Body of pancreas (tissue), 4 donors: Measurements from ENCODE around the gene EPSTI1.

Experiments
- POLR2A ChIP-seq, 3 donors: fragments of 450-650 bp; IDR thresholded peaks; one replicate each; pipeline ENCODE4 v1.6.1; 2016; ENCODE audit warnings: antibody characterized with exemption in 3 of 3, mild to moderate bottlenecking in 2 of 3
- TF ChIP-seq, protein P1 (sequence below), 7 experiments: fragments of 450-650 bp in 4 of 7; fragments of 200-600 bp in 3 of 7; sonication (generic) in 3 of 7; IDR thresholded peaks; one replicate each; pipeline ENCODE4 v1.5.1; 2016 to 2019; ENCODE audit warnings: antibody characterized with exemption in 7 of 7

- TF ChIP-seq, protein P1, sequence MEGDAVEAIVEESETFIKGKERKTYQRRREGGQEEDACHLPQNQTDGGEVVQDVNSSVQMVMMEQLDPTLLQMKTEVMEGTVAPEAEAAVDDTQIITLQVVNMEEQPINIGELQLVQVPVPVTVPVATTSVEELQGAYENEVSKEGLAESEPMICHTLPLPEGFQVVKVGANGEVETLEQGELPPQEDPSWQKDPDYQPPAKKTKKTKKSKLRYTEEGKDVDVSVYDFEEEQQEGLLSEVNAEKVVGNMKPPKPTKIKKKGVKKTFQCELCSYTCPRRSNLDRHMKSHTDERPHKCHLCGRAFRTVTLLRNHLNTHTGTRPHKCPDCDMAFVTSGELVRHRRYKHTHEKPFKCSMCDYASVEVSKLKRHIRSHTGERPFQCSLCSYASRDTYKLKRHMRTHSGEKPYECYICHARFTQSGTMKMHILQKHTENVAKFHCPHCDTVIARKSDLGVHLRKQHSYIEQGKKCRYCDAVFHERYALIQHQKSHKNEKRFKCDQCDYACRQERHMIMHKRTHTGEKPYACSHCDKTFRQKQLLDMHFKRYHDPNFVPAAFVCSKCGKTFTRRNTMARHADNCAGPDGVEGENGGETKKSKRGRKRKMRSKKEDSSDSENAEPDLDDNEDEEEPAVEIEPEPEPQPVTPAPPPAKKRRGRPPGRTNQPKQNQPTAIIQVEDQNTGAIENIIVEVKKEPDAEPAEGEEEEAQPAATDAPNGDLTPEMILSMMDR (IDR thresholded peaks at IDR 0.05), result no peak
- TF ChIP-seq POLR2A (IDR thresholded peaks at IDR 0.05), result no peak
Observed at GRCh38 chr13:42950181-42950580, 41.9 kb downstream of the EPSTI1 start.
